Neural cell (in vitro differentiated cells): ENCODE data around the gene ZNF148.

Experiments
- EZH2 ChIP-seq: fragments of 200-600, 300-800 bp; shearing (Covaris generic), sonication (generic); IDR thresholded peaks from 2 replicates; pipeline ENCODE4 v1.6.1; 2014; ENCODE audit warnings: antibody characterized with exemption, low read length, borderline replicate concordance, mild to moderate bottlenecking; ENCODE audit not compliant: insufficient read depth, poor library complexity, severe bottlenecking
- TAF1 ChIP-seq: IDR thresholded peaks from 2 replicates; pipeline ENCODE4 v1.6.1; 2012; ENCODE audit warnings: low read depth
- TF ChIP-seq, protein P1 (sequence below): fragments of 450-650 bp; IDR thresholded peaks from 2 replicates; pipeline ENCODE4 v1.5.1; 2014; ENCODE audit warnings: antibody characterized with exemption, mild to moderate bottlenecking, moderate library complexity; ENCODE audit not compliant: poor library complexity, severe bottlenecking

DNA sequence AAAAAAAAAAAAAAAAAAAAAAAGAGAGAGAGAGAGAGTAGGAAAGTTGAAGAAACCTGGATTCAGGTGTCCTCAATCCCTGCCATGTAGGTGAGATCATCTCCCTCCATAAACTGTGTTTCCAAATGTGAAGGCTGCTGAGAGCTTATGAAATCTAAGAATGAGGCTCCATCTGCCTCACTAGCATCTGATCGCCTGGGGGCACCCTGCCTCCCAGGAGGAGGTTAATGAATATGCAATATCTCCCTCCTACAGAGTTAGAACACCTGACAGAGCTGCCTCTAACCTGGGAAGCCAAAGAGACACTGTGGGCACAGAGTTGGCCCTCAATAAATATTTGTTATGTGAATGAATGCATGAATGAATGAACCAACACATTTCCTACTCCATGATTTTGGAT lies 23.8 kb upstream of the ZNF148 start:
- no peak for TF ChIP-seq EZH2
- no peak for TF ChIP-seq TAF1
- TF ChIP-seq, protein P1, sequence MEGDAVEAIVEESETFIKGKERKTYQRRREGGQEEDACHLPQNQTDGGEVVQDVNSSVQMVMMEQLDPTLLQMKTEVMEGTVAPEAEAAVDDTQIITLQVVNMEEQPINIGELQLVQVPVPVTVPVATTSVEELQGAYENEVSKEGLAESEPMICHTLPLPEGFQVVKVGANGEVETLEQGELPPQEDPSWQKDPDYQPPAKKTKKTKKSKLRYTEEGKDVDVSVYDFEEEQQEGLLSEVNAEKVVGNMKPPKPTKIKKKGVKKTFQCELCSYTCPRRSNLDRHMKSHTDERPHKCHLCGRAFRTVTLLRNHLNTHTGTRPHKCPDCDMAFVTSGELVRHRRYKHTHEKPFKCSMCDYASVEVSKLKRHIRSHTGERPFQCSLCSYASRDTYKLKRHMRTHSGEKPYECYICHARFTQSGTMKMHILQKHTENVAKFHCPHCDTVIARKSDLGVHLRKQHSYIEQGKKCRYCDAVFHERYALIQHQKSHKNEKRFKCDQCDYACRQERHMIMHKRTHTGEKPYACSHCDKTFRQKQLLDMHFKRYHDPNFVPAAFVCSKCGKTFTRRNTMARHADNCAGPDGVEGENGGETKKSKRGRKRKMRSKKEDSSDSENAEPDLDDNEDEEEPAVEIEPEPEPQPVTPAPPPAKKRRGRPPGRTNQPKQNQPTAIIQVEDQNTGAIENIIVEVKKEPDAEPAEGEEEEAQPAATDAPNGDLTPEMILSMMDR, result no peak
